CD4-positive, alpha-beta T cell treated with Interleukin-10 for 1 hour (primary cell): ENCODE data around the gene MOGAT3.
A peak's percentile ranks its signal among the peaks of the same experiment; 100 is the strongest.

ENCODE experiments used
- DNase-seq: peaks from one replicate; pipeline ENCODE4 v3.0.0-alpha.2; 2020

Gene MOGAT3

GRCh38 chr7:101232141-101232850 is 31.5 kb upstream of the MOGAT3 start:
- no peak for DNase-seq

GRCh38 chr7:101231644-101232043 is 30.8 kb upstream of the MOGAT3 start:
- DNase-seq, result no peak

GRCh38 chr7:101226721-101227120 is 25.9 kb upstream of the MOGAT3 start:
- no peak for DNase-seq

- DNase-seq, result no peak
These were observed 24.8 kb upstream of the MOGAT3 start for GRCh38 chr7:101225650-101226049.

- no peak for DNase-seq
These were observed 22.7 kb upstream of the MOGAT3 start for GRCh38 chr7:101223528-101223927.

GRCh38 chr7:101222275-101222830 is 21.5 kb upstream of the MOGAT3 start:
- DNase-seq, result no peak

- no peak for DNase-seq
These were observed 19.5 kb upstream of the MOGAT3 start for GRCh38 chr7:101220295-101220694.

GRCh38 chr7:101218236-101219125 is 17.6 kb upstream of the MOGAT3 start:
- no peak for DNase-seq

- DNase-seq, result peak; percentile 98
These were observed 16.8 kb upstream of the MOGAT3 start, which contains the start of the genes PLOD3 and ZNHIT1 for GRCh38 chr7:101217388-101218235. Gene PLOD3, minus strand, starts transcription at chr7:101217581. Its CDS starts 307 bp downstream, at chr7:101217274. Gene ZNHIT1, plus strand, starts transcription at chr7:101218165. Its CDS starts 31 bp downstream, at chr7:101218196.

GRCh38 chr7:101216860-101217387 is 16.1 kb upstream of the MOGAT3 start:
- DNase-seq, result no peak

- DNase-seq, result no peak
These were observed 15.4 kb upstream of the MOGAT3 start for GRCh38 chr7:101216001-101216859.

GRCh38 chr7:101212014-101212413 is 11.2 kb upstream of the MOGAT3 start:
- DNase-seq, result no peak

- DNase-seq, result no peak
These were observed 10.7 kb upstream of the MOGAT3 start for GRCh38 chr7:101211501-101211900.

GRCh38 chr7:101210143-101210542 is 9.3 kb upstream of the MOGAT3 start:
- DNase-seq, result no peak

- no peak for DNase-seq
These were observed 8.0 kb upstream of the MOGAT3 start for GRCh38 chr7:101208794-101209193.

- DNase-seq, result no peak
These were observed 6.6 kb upstream of the MOGAT3 start for GRCh38 chr7:101207459-101207858.

GRCh38 chr7:101206665-101207042 is 5.8 kb upstream of the MOGAT3 start:
- no peak for DNase-seq

- DNase-seq, result no peak
These were observed 5.2 kb upstream of the MOGAT3 start for GRCh38 chr7:101205901-101206664.

GRCh38 chr7:101203740-101204738 is 3.2 kb upstream of the MOGAT3 start:
- peak; percentile 52 for DNase-seq
